HG02623 (cell line): ENCODE measurements around the gene NTRK3.
"Not testable (repeated sequence)": the region's sequence is repeated elsewhere in the genome, so short reads cannot be mapped to it uniquely, and the experiment has no call there.

Source experiments
- ATAC-seq: cut with Tn5 transposase; IDR thresholded peaks from one replicate; pipeline ENCODE4 v1.9.1; 2021; ENCODE audit warnings: moderate library complexity; ENCODE audit not compliant: unreplicated experiment

Gene NTRK3

DNA sequence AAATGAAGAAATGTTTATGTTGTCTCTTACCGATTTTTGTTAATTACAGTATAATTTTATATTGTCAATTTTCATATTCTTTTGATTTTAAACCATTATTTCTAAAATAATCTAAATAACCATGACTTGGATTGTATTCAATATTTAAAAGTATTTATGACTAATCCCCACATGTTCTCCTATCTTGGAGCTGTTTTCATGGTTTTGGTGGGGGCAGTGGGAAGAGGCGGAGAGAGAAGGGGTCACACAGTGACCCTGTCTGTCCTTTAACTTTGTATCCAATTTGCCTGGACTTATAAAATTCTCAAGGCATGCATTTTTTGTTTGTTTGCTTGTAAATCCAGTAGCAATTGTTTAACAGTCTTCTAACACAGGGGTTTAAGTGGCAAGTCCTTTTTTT, 407.4 kb downstream of the NTRK3 start:
- no peak for ATAC-seq

DNA sequence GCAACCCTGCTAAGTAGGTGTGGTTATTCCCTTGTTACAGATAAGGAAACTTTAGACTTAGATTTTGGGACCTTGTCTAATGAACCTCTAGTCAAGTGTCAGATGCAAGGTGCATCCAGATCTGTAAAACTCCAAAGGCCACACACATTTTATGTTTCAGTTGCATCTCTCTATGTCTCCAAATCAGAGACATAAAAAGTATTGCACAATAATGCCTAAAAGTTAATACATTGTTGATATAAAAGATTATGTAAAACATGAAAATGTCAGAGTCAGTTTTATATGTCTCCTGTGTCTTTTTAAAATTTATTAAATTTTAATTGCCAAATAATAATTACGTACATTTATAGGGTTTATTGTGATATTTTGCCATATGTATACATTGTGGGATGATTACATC, 408.5 kb downstream of the NTRK3 start:
- ATAC-seq: no peak

GRCh38 chr15:87846746-87847145, 409.8 kb downstream of the NTRK3 start:
- no peak for ATAC-seq

DNA sequence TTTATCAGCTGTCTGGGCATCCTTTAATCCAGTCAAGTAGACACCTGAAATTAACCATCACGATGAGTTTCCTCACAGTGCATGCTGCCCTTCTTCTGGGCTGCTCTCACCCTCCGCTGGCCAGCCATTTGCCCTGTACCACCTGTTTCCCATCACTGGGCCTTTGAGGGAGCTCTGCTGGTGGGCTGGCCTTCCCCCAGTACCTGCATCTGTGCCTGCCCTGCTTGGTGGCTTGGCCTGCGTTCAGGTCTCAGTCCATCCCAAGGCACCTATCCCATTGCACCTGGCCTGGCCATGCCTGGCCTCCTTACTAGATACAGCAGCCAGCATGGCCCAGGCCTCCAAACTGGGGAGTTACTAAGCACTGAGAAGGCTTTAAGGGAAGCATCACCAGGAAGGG, 413.2 kb downstream of the NTRK3 start:
- no peak for ATAC-seq

GRCh38 chr15:87841426-87841998, 415.0 kb downstream of the NTRK3 start:
- ATAC-seq: no peak

DNA sequence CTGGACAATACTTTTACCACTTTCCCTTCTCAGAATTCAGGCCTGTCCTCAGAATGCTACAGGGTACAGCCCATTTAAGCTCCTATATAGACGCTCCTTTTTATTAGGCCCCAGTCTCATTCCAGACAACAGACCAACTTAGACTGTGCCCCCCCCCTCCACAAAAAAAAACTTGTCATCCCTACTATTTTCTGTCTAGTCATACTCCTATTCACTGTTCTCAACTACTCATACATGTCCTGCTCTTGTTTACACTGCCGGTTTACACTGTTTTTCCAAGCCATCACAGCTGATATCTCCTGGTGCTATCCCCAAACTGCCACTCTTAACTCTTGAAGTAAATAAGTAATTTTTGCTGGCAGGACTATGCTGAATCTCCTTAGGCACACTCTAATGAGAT, 420.7 kb downstream of the NTRK3 start:
- ATAC-seq: not testable (repeated sequence)

DNA sequence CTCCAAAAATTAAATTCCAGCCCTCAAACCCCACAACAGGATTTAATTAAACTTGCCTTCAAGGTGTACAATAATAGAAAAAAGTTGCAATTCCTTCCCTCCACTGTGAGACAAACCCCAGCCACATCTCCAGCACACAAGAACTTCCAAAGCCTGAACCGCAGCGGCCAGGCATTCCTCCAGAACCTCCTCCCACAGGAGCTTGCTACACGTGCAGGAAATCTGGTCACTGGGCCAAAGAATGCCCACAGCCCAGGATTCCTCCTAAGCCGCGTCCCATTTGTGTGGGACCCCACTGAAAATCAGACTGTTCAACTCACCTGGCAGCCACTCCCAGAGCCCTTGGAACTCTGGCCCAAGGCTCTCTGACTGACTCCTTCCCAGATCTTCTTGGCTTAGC, 423.2 kb downstream of the NTRK3 start:
- ATAC-seq: not testable (repeated sequence)

DNA sequence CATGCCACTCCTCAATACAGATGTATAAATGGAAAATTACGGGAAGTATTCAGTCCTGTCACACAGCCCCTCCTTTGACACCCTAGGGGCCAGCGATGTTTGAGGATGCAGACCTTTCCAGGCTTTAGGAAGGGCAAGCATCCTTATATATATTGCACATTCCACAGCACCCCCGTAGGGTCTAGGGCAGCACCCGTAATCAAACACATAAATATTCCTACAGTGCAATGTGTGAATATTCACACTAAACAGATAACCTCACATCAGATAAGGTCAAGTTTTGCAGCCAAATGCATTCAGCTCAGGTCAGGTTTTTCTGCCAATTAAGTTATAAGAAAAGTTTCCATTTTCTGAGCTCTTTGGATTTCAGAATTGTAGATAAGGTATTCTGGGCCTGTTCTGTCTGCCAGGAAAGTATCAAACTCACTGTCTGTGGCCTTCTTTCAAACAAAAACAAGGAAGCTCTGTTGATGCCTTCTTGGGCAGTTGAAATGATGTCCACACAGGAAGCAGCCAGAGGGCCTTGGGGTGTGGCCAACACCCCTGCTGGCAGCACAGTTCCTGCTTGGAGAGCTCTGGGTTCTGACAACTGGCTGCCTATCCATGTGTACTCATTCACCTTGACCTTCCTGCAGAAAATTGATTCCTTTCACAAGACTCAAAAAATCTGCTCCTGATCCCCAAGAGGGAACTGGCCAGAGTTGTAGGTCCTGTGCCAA, 427.0 kb downstream of the NTRK3 start:
- no peak for ATAC-seq

DNA sequence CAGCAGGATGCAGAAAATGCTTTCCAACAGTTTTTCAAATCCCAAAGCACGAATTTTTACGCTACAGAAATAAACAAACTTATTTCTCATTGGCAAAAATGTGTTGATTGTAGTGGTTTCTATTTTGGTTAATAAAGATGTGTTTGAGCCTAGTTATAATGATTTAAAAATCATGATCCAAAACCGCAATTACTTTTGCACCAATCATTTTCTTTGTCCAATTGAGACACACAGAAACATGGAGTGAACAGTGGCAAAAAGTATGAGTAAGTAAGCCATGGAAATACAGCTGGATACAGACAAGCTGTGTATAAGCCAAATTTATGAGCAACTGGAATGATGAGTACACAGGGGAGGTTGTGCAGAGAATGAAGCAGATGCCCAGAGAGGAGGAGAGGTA, 427.9 kb downstream of the NTRK3 start:
- no peak for ATAC-seq

DNA sequence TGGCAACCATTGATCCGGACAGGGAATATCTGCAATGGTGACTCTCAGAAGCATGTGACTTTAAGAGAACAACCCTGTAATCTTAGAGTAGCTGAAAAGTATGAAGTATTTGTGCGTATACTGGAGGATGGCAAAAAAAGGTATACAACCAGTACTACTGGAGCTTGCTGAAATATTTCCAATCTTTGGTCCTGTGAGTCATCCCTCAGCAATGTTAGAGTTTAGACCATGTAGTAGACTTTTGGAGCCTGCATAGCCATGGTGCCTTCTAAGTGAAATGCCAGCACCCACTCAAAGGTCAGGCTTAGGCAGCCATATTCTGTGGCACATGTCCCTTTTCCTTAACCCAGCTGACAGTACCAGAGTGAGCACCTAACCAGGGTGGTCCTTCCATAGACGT, 429.4 kb downstream of the NTRK3 start:
- no peak for ATAC-seq

GRCh38 chr15:87826119-87826747, 430.3 kb downstream of the NTRK3 start:
- no peak for ATAC-seq

- no peak for ATAC-seq
Measured at GRCh38 chr15:87818756-87819155, 437.8 kb downstream of the NTRK3 start.

GRCh38 chr15:87817553-87817952, 439.0 kb downstream of the NTRK3 start:
- ATAC-seq: no peak

DNA sequence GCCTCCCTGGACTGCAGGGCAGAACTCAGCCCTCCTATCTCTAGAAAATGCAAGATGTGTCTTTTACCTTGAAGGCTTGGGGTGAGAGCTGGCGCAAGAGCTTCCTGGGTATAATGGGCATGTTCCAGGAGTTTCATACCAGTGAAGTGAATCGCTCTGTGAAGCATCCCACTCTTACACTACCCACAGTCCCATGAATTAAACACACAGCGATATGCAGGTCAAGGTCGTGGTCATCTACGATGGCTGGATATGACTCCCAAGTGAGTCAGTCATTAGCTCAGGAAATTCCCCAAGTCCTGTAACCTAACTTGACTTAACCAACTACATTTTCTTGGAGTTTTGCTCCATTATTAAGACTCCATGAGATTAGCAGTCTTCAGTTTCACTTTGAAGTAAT, 439.7 kb downstream of the NTRK3 start:
- no peak for ATAC-seq

GRCh38 chr15:87816016-87816415, 440.5 kb downstream of the NTRK3 start:
- ATAC-seq: no peak
